Measurements from ENCODE around the gene NLK.

- TF ChIP-seq CTCF (IDR thresholded peaks at IDR 0.05; ENCODE audit: borderline replicate concordance, extremely low read depth, low read length, poor library complexity, severe bottlenecking), result no peak
- no peak for TF ChIP-seq EZH2 (IDR thresholded peaks at IDR 0.05; ENCODE audit: borderline replicate concordance, low read depth, low read length, severe bottlenecking)
Measured at GRCh38 chr17:28004344-28004743, 38.1 kb upstream of the NLK start.
